GM18520 (cell line): ENCODE measurements around the gene CFAP58.

ENCODE experiments used
- ATAC-seq: cut with Tn5 transposase; IDR thresholded peaks from one replicate; pipeline ENCODE4 v1.9.1; 2021; ENCODE audit not compliant: unreplicated experiment

CFAP58 gene

GRCh38 chr10:104359811-104360210, 6.2 kb downstream of the CFAP58 start:
- no peak for ATAC-seq

- no peak for ATAC-seq
Observed at GRCh38 chr10:104367904-104368303, 14.3 kb downstream of the CFAP58 start.

- no peak for ATAC-seq
Observed at GRCh38 chr10:104368381-104368780, 14.7 kb downstream of the CFAP58 start.

GRCh38 chr10:104371753-104372152, 18.1 kb downstream of the CFAP58 start:
- no peak for ATAC-seq

GRCh38 chr10:104374591-104374990, 21.0 kb downstream of the CFAP58 start:
- no peak for ATAC-seq

- no peak for ATAC-seq
Observed at GRCh38 chr10:104376784-104377300, 23.2 kb downstream of the CFAP58 start.

- no peak for ATAC-seq
Observed at GRCh38 chr10:104380336-104380735, 26.7 kb downstream of the CFAP58 start.

GRCh38 chr10:104387130-104387888, 33.7 kb downstream of the CFAP58 start:
- ATAC-seq, result peak; percentile 48

- ATAC-seq, result no peak
Observed at GRCh38 chr10:104388830-104389229, 35.2 kb downstream of the CFAP58 start.

- ATAC-seq, result no peak
Observed at GRCh38 chr10:104391150-104391968, 37.7 kb downstream of the CFAP58 start.

- ATAC-seq, result no peak
Observed at GRCh38 chr10:104391969-104392296, 38.3 kb downstream of the CFAP58 start.

GRCh38 chr10:104393387-104393786, 39.8 kb downstream of the CFAP58 start:
- no peak for ATAC-seq

GRCh38 chr10:104396581-104396980, 42.9 kb downstream of the CFAP58 start:
- no peak for ATAC-seq

GRCh38 chr10:104403636-104404035, 50.0 kb downstream of the CFAP58 start:
- ATAC-seq, result no peak

GRCh38 chr10:104406715-104407650, 53.4 kb downstream of the CFAP58 start:
- ATAC-seq, result no peak

GRCh38 chr10:104413528-104413927, 59.9 kb downstream of the CFAP58 start:
- no peak for ATAC-seq

GRCh38 chr10:104415526-104416165, 62.0 kb downstream of the CFAP58 start:
- no peak for ATAC-seq

- ATAC-seq, result no peak
Observed at GRCh38 chr10:104416851-104417250, 63.2 kb downstream of the CFAP58 start.

- ATAC-seq, result no peak
Observed at GRCh38 chr10:104417637-104418292, 64.1 kb downstream of the CFAP58 start.

- ATAC-seq, result peak; percentile 98
Observed at GRCh38 chr10:104424719-104425118, 71.1 kb downstream of the CFAP58 start.
